Common myeloid progenitor, CD34-positive (primary cell): Measurements from ENCODE around the gene LSAMP.

Source experiments
- CTCF ChIA-PET: fragments of 350-600 bp; sonication (Branson Sonifier 250); formaldehyde crosslinking; loops from one replicate; lab custom pipeline; 2021; ENCODE audit warnings: antibody characterized with exemption; lab: Charles Lee
- POLR2A ChIA-PET: fragments of 350-600 bp; sonication (Branson Sonifier 250); formaldehyde crosslinking; loops from one replicate; lab custom pipeline; 2021; ENCODE audit warnings: antibody characterized with exemption; lab: Charles Lee
- DNase-seq, 3 donors: peaks; one replicate each; pipeline versions ENCODE4 v3.0.0 to v3.0.0-alpha.2; 2013
- H3K27ac ChIP-seq, 2 experiments: 1 replicate in 1 of 2; 2 replicates in 1 of 2; pipeline ENCODE4 v1.7.0; 2013; ENCODE audit warnings: inconsistent platforms in 2 of 2, low read length in 2 of 2, mild to moderate bottlenecking in 2 of 2, low read depth in 1 of 2, moderate library complexity in 1 of 2; ENCODE audit not compliant: severe bottlenecking in 2 of 2, insufficient read depth in 1 of 2, poor library complexity in 1 of 2
- H3K27me3 ChIP-seq, 5 experiments: replicated peaks in 2 of 5; 1 replicate in 3 of 5; 2 replicates in 2 of 5; pipeline versions ENCODE4 v1.6.1 to v1.7.0; 2013; ENCODE audit warnings: low read length in 4 of 5, mild to moderate bottlenecking in 2 of 5, moderate library complexity in 2 of 5, inconsistent platforms in 1 of 5; ENCODE audit not compliant: insufficient read depth in 5 of 5, control insufficient read depth in 4 of 5
- H3K36me3 ChIP-seq, 4 experiments: 1 replicate in 2 of 4; 2 replicates in 2 of 4; pipeline versions ENCODE4 v1.6.1 to v1.7.0; 2013; ENCODE audit warnings: low read length in 3 of 4, control low read depth in 1 of 4, mild to moderate bottlenecking in 1 of 4; ENCODE audit not compliant: control insufficient read depth in 4 of 4, insufficient read depth in 4 of 4
- H3K4me1 ChIP-seq, 4 experiments: 1 replicate in 3 of 4; 2 replicates in 1 of 4; pipeline versions ENCODE4 v1.6.1 to v1.7.1; 2013; ENCODE audit warnings: low read length in 3 of 4, mild to moderate bottlenecking in 3 of 4, control low read depth in 1 of 4, inconsistent platforms in 1 of 4, moderate library complexity in 1 of 4; ENCODE audit not compliant: control insufficient read depth in 4 of 4, insufficient read depth in 4 of 4; ENCODE audit errors: control extremely low read depth in 1 of 4
- H3K4me3 ChIP-seq, 7 experiments: 1 replicate in 4 of 7; 2 replicates in 3 of 7; pipeline versions ENCODE4 v1.5.1 to v1.7.0; 2013; ENCODE audit warnings: mild to moderate bottlenecking in 7 of 7, low read length in 6 of 7, moderate library complexity in 6 of 7, inconsistent platforms in 2 of 7, low read depth in 2 of 7, control low read depth in 1 of 7; ENCODE audit not compliant: insufficient read depth in 4 of 7, control insufficient read depth in 1 of 7; ENCODE audit errors: extremely low read depth in 1 of 7
- H3K9me3 ChIP-seq, 5 experiments: 1 replicate in 4 of 5; 2 replicates in 1 of 5; pipeline versions ENCODE4 v1.6.1 to v1.7.1; 2013; ENCODE audit warnings: low read length in 4 of 5, mild to moderate bottlenecking in 2 of 5, inconsistent platforms in 1 of 5, low read depth in 1 of 5, moderate library complexity in 1 of 5; ENCODE audit not compliant: control insufficient read depth in 4 of 5, insufficient read depth in 2 of 5; ENCODE audit errors: control extremely low read depth in 1 of 5
- WGBS: methylation state at CpG from one replicate; pipeline ENCODE4 v1.1.5; 2013; ENCODE audit not compliant: insufficient coverage; 5-methylcytosine and 5-hydroxymethylcytosine counted together

The LSAMP gene

DNA sequence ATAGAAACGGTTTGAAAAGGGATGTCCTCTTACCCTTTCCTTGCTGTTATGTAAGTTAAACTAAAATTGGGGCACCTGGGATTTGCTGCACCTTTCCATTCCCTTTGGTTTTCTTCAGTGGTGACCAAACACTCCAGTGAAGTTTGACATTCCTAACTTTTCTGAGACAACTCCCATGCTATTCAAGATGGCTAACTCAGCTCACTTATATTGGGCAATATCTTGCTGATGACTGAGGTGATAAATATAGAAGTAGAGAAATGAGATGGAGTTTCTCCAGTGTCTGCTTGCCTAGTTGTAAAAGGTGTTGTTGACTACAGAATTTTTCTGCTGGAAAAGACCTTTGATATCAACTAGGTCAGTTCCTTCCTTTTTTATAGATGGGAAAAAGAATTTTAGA lies 530.2 kb downstream of the LSAMP start:
- no peak for DNase-seq
- 100% methylated on average over 1 of the region's 1 CpG for WGBS
- Histone ChIP-seq H3K36me3 (no peaks in the 10 kb centered on the region), H3K27me3 (no peaks in the 10 kb centered on the region), H3K4me1 (no peaks in the 10 kb centered on the region), H3K4me3 (no peak overlapping the region), H3K27ac (no peak overlapping the region), H3K9me3 (no peaks in the 10 kb centered on the region)
- POLR2A ChIA-PET, result no interaction called here
- CTCF ChIA-PET, result no interaction called here

- Histone ChIP-seq H3K4me1 (no peaks in the 10 kb centered on the region), H3K27me3 (no peaks in the 10 kb centered on the region), H3K4me3 (no peak overlapping the region), H3K9me3 (no peaks in the 10 kb centered on the region), H3K36me3 (no peaks in the 10 kb centered on the region), H3K27ac (no peak overlapping the region)
- WGBS, result no CpG with 5 or more reads among the region's 4 CpGs
- ChIA-PET CTCF (no interaction called here), POLR2A (no interaction called here)
- DNase-seq, result no peak
Measured at GRCh38 chr3:115913069-115913686, 532.1 kb downstream of the LSAMP start.

GRCh38 chr3:115912372-115912771 lies 532.9 kb downstream of the LSAMP start:
- Histone ChIP-seq H3K27me3 (no peaks in the 10 kb centered on the region), H3K27ac (no peak overlapping the region), H3K36me3 (no peaks in the 10 kb centered on the region), H3K4me1 (no peaks in the 10 kb centered on the region), H3K9me3 (no peaks in the 10 kb centered on the region), H3K4me3 (no peak overlapping the region)
- WGBS, result 69% methylated on average over 2 of the region's 2 CpGs
- no peak for DNase-seq
- ChIA-PET CTCF (no interaction called here), POLR2A (no interaction called here)

GRCh38 chr3:115905871-115906270 lies 539.4 kb downstream of the LSAMP start:
- H3K4me3 ChIP-seq, result no peak overlapping the region
- 77% methylated on average over 2 of the region's 2 CpGs for WGBS
- H3K27ac ChIP-seq, result no peak overlapping the region
- H3K27me3 ChIP-seq, result peaks cover 0 to 2% (median 0%) of the 10 kb centered on the region in 5 experiments
- POLR2A ChIA-PET, result no interaction called here
- H3K9me3 ChIP-seq, result no peaks in the 10 kb centered on the region
- H3K4me1 ChIP-seq, result no peaks in the 10 kb centered on the region
- H3K36me3 ChIP-seq, result no peaks in the 10 kb centered on the region
- DNase-seq, result no peak
- CTCF ChIA-PET, result no interaction called here

DNA sequence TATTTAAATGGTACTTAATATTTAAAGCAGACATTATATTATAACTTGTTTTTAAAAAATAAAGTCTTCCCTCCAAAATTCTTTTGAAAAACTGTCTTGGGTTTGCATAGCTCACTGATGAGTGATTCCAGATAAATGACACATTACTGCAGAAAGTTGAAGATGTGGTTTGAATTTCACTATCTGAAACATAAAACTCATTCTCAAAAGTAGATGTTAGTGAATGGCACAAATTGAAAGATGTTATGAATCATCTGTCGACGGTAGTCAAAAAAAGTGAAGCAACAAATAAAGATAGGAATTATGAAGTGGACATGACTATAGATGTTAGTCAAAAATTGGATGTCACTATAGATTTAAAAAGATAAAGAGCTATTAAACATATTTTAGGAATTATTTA lies 541.4 kb downstream of the LSAMP start:
- ChIA-PET POLR2A (no interaction called here), CTCF (no interaction called here)
- WGBS, result no CpG with 5 or more reads among the region's 2 CpGs
- Histone ChIP-seq H3K4me3 (no peak overlapping the region), H3K27ac (no peak overlapping the region), H3K36me3 (no peaks in the 10 kb centered on the region), H3K4me1 (no peaks in the 10 kb centered on the region), H3K9me3 (no peaks in the 10 kb centered on the region), H3K27me3 (peaks cover 0 to 2% (median 0%) of the 10 kb centered on the region in 5 experiments)
- no peak for DNase-seq

- H3K4me3 ChIP-seq, result no peak overlapping the region
- H3K27ac ChIP-seq, result no peak overlapping the region
- no peak for DNase-seq
- no peaks in the 10 kb centered on the region for H3K9me3 ChIP-seq
- ChIA-PET CTCF (no interaction called here), POLR2A (no interaction called here)
- H3K27me3 ChIP-seq, result peaks cover 0 to 5% (median 0%) of the 10 kb centered on the region in 5 experiments
- no peaks in the 10 kb centered on the region for H3K36me3 ChIP-seq
- no peaks in the 10 kb centered on the region for H3K4me1 ChIP-seq
Measured at GRCh38 chr3:115901008-115901407, 544.3 kb downstream of the LSAMP start.

GRCh38 chr3:115899535-115899934 lies 545.8 kb downstream of the LSAMP start:
- ChIA-PET POLR2A (no interaction called here), CTCF (no interaction called here)
- Histone ChIP-seq H3K4me1 (no peaks in the 10 kb centered on the region), H3K9me3 (no peaks in the 10 kb centered on the region), H3K27ac (no peak overlapping the region), H3K27me3 (peaks cover 0 to 5% (median 0%) of the 10 kb centered on the region in 5 experiments), H3K36me3 (no peaks in the 10 kb centered on the region), H3K4me3 (no peak overlapping the region)
- no peak for DNase-seq
- WGBS, result no CpG with 5 or more reads among the region's 3 CpGs
